ENCODE results near the gene ADPRM. TPM values are rescaled to one million over a fixed set of nuclear protein-coding genes. Genes with fewer than 3 reads are reported as not detected.
A peak's percentile ranks its signal among the peaks of the same experiment; 100 is the strongest.

ADPRM gene, protein sequence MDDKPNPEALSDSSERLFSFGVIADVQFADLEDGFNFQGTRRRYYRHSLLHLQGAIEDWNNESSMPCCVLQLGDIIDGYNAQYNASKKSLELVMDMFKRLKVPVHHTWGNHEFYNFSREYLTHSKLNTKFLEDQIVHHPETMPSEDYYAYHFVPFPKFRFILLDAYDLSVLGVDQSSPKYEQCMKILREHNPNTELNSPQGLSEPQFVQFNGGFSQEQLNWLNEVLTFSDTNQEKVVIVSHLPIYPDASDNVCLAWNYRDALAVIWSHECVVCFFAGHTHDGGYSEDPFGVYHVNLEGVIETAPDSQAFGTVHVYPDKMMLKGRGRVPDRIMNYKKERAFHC
- 1 to 10 TPM; 8.3 to 9.2 (median 8.6) TPM for polyA plus RNA-seq

DNA sequence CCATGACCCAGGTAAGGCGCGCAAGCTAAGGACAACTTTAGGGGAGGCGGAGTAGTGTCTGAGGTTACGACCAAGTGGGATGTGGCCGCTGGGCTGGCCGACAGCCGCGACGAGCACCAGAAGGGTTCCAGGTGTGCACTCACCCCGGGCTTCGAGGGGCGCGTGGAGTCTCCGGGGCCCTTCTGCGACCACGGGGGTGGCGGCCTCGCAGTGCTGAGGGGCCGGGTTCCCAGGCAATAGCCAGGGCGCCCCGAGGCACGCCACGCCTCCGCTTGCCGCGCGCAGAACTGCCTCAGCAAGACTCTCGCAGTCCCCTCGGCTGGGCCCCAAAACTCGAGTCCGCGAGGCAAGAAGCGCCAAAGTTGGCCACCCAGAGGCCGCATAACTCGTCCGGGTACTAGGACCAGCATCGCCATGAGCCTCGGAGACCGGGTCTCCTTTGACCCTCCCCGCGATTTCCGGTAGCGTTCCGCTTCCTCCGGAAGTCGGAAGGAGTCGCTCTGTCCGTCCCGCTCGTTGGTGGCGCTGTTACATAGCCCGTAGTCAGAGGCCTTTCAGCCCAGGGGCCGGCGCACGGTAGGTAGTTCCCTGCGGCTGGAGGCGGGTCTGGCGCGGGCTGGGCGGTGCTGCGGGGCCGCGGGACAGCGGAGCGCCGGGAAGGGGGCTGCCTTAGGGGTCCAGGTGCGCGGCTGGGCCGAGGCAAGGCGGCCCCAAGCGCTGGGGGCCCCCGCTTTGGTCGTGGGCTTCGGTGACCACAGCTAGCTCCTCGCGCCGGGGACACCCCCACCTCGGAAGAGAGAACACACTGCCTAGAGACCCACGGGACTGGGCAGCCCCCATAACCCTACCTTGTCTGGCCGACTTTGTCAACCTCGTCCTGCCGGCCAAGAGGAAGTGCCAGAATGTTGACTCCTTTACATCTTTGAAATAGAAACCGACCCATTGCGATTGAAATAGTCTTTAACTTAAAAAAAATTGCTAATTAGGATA is at the start of gene ADPRM, which contains the start of gene SCO1:
Gene ADPRM (plus strand): TSS at position 503 of the 990 bp plus-strand sequence. CDS start 7,333 bp downstream, outside the sequence.
Gene SCO1 (minus strand): TSS at position 442 of the 990 bp plus-strand sequence. CDS start 26 bp downstream, at position 416.
- peak within 1 kb of the TSS; percentile 57 for H3K27ac ChIP-seq (ENCODE audit: low read depth, low read length)
- 0 to 1% (median 1%) methylated on average over 79 to 84 of the region's 84 CpGs for WGBS, 3 donors

DNA sequence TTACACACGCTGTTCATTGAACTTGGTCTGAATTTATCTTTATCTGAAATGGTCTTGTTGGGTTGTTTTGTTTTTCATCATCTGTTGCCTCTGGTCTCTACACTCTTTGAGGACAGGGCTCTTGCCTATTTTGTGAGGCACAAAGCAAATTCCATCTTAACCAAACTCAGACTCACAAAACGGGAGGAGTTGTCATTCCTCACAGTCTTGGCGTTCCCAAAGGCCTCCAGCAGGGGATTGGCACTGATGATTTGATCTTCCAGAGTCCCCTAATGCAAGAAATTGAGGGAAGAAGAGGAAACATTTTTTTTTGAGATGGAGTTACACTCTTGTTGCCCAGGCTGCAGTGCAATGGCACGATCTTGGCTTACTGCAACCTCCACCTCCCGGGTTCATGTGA is 49.0 kb upstream of the ADPRM start:
- no peak overlapping the region for H3K27ac ChIP-seq (ENCODE audit: low read depth, low read length)
- 87 to 98% (median 88%) methylated on average over 5 of the region's 5 CpGs for WGBS, 3 donors

DNA sequence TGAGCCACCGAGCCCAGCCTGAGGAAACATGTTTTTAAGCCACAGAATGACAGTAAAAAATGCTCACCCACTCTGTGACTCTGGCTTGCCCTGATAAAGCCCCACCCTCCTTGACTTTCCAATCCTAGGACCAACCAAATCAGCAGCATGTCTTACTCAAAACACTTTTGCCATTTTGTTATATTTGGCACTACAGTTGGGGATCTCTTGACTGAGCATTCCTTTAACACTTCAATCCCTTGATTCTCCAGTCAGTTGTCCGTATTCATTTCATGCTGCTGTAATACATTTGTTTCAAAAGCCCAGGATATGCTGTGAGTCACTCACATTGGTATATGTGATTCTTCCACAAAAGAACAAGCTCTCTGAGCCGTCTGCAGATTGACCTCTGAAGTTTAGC is 48.4 kb upstream of the ADPRM start:
- WGBS, 3 donors = 82 to 87% (median 84%) methylated on average over 3 of the region's 3 CpGs
- H3K27ac ChIP-seq (ENCODE audit: low read depth, low read length) = no peak overlapping the region

DNA sequence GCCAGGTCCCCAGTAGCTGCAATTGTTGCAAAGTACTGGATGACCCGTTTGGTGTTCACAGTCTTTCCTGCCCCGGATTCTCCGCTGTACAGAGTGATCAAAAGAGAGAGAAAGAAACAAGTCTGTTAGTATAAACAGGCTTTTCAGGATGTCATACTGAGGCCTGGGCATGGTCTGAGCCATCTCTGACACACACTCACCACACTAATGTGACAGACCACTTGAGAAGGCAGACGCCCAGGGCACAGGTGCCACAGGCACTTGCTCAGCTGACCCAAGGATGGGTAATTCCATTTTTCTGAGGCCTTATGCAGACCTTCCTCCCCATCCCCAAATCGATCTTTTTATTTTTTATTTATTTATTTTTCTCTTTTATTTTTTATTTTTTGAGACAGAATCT is 47.8 kb upstream of the ADPRM start:
- WGBS, 3 donors = 88 to 91% (median 91%) methylated on average over 5 of the region's 5 CpGs

DNA sequence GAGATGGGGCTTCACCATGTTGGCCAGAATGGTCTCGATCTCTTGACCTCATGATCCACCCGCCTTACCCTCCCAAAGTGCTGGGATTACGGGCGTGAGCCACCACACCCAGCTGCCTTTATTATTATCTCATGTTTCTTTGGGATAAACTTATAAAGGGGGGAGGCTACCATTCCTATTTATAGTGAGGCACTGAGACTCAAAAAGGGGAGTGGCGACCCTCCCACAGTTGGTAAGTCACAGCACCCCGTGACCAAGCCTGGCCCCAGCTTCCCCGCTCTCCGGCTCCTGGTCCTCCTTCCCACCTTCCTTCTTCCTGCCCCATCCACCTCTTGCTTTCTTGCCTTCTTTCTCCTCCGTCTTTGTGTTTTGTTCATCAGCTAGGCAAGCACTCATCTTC is 45.5 kb upstream of the ADPRM start:
- 71 to 79% (median 76%) methylated on average over 9 of the region's 9 CpGs for WGBS, 3 donors
- H3K27ac ChIP-seq (ENCODE audit: low read depth, low read length) = no peak overlapping the region

More for the DNA sequence above, 47.8 kb upstream of the ADPRM start:
- H3K27ac ChIP-seq (ENCODE audit: low read depth, low read length) = no peak overlapping the region

DNA sequence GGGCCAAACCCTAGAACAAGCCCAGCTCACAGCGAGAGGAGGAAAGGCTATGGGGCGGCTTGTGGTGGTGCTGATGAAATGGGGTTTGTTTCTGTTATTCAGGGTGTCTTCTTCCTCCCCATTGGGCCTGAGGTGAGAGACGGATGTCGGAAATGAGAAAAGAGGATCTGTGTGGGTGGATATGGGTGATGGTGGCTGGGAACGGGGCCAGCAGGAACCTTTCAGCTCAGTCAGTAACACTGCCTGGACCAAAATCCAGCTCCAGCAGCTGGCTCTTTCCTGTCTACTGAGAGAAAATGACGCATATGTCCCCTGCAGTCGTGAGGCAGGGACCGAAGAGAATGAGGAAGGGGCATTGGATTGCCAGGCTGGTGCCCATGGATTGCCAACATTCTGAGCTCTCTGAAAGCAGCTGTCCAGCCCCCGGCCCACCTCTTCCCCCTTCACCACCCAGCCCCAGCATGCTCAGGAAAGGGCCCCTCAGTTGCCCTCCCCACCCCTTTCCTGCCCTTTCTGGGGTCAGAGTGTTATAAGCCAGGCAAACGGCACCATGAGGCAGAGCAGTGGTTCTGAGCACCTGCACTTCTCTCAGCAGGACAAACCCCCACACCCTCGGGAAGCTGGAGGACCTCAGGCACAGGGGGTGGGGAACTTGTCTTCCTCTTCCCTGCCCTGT is 44.3 kb upstream of the ADPRM start:
- WGBS, 3 donors = 36 to 75% (median 39%) methylated on average over 11 of the region's 11 CpGs
- H3K27ac ChIP-seq (ENCODE audit: low read depth, low read length) = no peak overlapping the region

DNA sequence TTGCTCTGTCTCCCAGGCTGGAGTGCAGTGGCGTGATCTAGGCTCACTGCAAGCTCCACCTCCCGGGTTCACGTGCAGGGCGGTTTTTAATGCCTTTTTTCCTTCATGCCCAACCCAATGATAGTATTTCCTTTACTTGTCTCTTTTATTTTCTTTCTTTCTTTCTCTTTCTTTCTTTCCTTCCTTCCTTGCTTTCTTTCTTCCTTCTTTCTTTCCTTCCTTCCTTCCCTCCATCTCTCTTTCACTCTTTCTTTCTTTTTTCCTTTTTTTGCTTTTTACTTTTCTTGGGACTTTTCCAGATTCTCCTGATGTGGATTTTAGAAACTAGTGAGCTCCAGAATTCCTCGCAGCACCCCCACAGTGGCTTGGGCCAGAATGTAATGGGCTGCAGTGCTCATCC is 43.4 kb upstream of the ADPRM start:
- H3K27ac ChIP-seq (ENCODE audit: low read depth, low read length) = no peak overlapping the region
- WGBS, 3 donors = 72 to 92% (median 78%) methylated on average over 5 of the region's 5 CpGs

DNA sequence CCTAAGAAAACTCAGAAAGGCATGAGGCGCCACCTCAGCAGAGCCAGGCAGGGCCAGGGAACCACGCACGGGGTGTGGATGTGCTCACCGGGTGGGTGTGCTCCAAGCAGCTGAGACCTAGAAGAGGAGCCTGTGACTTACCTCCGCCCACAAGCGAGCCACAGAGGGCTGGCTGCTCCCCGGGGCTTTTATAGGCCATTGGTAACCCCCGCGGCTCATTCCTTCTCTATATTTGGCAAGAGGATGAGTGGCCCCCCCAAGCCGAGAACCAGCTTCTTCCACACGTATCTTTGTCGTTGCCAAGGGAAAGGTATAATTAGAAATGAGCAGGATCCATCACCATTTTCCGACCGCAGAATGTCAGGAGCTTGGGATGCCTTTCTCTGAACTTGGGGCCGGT is 40.2 kb upstream of the ADPRM start, which contains the start of gene MYH3:
Gene MYH3 (minus strand): TSS at position 162 of the 400 bp plus-strand sequence. CDS start 2,245 bp downstream, outside the sequence.
- WGBS, 3 donors = 82 to 88% (median 84%) methylated on average over 15 of the region's 15 CpGs
- H3K27ac ChIP-seq (ENCODE audit: low read depth, low read length) = no peak within 1 kb of the TSS

DNA sequence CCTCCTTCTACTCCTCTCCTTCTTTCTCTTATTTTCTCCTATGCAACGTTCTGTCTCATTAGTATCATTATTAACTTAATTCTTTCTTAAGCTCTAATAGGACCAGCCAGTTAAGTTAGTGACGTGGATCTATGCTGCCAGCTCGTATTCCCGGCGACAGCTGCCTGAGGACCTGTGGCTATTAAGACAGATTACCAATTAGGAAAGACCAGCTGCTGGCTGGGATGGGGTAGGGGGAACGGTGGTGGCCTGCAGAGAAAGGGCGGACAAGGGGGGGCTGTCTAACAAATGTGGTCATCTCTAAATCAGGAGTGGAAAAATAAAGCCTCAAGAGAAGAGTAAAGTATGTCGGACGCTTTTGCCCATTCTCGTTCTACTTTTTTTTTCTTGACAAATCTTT is 39.5 kb upstream of the ADPRM start:
- WGBS, 3 donors = 79% methylated on average over 10 of the region's 10 CpGs
- no peak overlapping the region for H3K27ac ChIP-seq (ENCODE audit: low read depth, low read length)

DNA sequence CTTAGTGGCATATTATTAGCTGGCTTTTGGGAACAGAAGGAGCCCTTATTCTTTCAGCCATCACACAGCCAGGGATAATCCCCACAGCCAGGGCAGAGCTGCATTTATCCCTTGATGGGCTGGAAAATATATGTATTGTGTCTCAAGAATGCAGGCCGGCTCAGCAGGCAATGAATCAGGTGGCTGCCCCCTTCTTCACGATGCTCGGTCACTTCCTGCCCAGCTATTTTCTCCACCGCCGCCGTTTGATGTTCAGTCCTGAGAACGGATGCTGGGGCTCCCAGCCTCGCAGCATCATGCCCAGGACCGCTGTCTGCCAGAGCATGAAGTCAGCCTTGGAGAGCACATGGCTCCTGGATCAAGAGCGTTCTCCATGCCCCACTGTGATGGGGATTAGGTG is 36.0 kb upstream of the ADPRM start:
- H3K27ac ChIP-seq (ENCODE audit: low read depth, low read length) = no peak overlapping the region
- 87 to 94% (median 87%) methylated on average over 10 of the region's 10 CpGs for WGBS, 3 donors

DNA sequence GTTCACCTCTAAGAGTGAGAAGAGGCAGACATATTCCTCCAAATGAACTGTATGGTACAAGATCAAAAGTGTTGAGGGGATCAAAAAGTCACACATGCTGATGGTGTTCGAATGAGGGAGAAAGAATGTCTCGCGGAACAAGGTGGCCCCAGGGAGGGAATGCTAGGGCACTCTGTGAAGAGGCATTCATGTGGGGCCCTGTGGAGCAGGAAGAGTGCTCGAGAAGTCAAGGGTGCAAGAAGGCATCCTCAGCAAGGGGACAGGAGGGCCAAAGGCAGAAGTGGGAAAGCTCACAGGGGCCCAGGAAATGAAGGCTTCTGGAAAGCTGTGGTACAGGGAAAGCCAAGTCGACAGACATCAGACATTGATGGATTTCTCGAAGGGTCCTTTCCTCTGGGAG is 34.2 kb upstream of the ADPRM start:
- H3K27ac ChIP-seq (ENCODE audit: low read depth, low read length) = no peak overlapping the region
- 84 to 92% (median 92%) methylated on average over 6 of the region's 6 CpGs for WGBS, 3 donors

DNA sequence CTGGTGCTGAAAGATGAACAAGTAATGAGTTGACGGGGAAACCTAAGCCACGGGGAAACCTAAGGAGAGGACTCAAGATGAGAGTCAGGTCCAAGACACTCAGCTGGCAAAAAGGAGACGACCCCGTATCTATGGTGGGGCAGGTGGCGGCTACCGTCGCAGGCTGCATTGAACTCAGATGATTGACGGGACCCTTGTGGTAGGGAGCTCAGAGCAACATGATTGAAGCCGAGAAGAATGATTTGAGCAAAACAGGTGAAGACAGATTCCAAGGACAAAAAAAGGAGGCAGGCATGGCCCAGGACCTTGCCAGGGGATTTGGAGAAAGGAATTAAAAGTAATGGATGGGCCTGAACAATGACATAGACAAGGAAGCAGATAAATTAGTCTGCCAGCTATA is 32.8 kb upstream of the ADPRM start:
- H3K27ac ChIP-seq (ENCODE audit: low read depth, low read length) = no peak overlapping the region
- 92 to 94% (median 93%) methylated on average over 9 of the region's 9 CpGs for WGBS, 3 donors

DNA sequence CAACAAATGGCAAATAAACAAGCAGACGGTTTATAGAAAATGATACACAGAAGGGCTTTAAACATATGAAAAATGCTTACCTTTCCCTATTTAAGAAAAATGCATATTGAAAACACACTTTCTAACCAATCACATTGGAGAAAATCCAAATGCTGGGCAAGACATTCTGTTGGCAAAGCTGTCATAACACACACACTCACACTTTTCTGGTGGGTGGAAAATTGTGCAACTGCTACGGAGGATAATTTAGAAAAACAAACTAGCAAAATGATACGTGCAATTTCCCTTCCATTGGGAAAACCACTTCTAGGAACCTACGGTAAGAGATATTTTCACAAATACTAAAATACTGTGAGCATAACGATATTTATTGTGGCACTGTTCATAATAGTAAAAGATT is 30.5 kb upstream of the ADPRM start:
- H3K27ac ChIP-seq (ENCODE audit: low read depth, low read length) = no peak overlapping the region
- WGBS, 3 donors = 66 to 89% (median 71%) methylated on average over 5 of the region's 5 CpGs

DNA sequence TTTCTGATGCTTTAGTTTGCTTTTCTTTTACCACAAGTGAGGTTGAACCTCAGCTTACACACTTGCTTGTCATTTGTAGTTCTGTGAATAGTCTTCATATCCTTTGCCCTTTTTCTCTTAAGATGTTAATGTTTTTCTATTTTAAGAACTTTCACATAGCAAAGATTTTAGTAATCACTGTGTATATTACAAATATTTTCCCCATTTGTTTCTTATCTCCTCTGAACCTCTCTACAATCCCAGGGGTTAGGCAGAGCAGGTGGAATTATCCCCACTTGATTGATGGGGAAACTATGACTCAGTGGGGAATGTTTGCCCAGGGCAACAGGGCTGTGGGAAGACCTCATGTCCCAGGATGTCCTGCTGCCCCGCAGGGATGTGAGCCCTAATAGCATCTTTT is 28.6 kb upstream of the ADPRM start:
- WGBS, 3 donors = 60 to 84% (median 77%) methylated on average over 1 of the region's 1 CpG
- no peak overlapping the region for H3K27ac ChIP-seq (ENCODE audit: low read depth, low read length)

DNA sequence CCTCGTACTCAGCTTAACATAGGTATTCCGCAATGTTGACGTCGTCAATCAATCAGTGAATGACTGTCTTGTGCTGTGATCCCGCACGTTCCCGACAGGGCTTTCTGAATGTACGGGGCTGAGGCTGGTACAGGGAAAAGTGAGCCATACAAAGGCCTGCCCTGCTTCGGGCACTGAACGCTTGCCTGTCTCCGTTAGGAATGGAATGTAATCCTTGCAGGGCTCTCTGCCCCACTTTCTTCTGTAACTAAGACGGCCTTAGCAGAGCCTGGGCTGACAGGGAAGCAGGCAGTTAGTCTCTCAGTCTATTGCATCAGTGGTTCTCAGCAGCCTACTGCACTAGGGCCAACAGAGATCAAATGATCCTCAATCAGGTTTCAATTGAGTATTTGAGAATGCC is 24.1 kb upstream of the ADPRM start:
- H3K27ac ChIP-seq (ENCODE audit: low read depth, low read length) = no peak overlapping the region
- WGBS, 3 donors = 87 to 91% (median 87%) methylated on average over 12 of the region's 12 CpGs

DNA sequence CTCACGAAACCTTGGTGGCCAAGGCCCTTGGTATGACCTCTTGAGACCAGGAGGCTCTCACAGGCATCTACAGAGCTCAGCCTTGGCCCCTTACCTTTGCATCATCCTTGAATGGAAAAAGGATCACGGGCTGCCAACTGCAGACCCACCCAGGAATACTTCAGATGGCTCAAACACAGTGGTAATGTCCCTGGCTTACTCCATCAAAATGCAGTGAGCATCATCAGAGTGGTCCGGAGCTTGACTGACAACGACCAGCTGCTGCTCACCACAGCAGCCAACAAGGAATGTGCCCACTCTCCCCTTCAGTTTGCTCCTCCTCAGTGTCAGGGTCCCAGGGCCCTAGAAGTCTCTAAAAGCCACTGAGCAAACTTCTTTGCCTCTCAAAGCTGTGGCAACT is 22.7 kb upstream of the ADPRM start:
- 90 to 97% (median 91%) methylated on average over 4 of the region's 4 CpGs for WGBS, 3 donors
- H3K27ac ChIP-seq (ENCODE audit: low read depth, low read length) = no peak overlapping the region

DNA sequence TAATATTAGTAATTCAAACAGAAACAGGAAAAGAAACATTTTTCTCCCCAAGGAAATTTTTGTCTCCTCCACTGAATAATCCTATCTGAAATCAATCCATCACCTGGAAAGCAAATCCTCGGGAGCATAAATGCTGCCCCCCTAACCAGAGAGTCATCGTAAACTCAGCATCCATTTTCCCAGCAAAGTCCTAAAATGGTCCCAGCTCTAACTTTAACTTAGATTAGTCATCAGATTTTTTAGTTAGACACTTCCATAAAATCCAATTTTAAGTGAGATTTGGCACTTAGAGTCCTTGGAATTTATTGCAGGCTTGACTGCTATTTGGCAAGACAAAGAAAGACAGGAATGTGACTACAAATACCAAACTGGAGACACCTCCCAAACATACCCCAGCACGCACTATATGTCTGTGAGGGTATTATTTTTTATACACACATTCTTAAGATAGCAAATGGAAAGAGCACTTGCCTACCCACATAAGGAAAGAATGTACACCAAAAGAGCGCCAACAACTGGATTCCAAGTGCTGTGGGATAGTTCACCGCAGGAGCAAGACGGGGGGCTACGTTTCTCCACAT is 15.4 kb upstream of the ADPRM start:
- H3K27ac ChIP-seq (ENCODE audit: low read depth, low read length) = no peak overlapping the region
- WGBS, 3 donors = 74 to 89% (median 80%) methylated on average over 7 of the region's 7 CpGs

DNA sequence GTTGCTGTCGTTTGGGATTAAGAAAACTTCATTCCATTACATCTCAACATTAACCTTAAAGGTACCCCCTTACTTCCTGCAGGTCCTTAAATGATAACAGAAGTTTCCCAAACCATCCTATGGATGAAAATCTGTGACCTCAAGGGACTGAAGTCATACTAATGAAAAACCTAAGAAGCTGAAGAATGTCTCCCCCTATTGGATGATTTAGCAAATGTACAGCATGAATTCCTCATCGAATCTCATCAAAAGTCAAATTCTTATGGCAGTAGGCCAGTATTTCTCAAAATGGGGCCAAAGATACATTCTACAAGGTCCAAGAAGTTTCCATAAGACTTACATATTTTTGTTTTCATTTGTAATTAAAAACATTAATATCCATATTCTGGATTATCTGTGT is 13.5 kb upstream of the ADPRM start:
- 51 to 78% (median 56%) methylated on average over 2 of the region's 2 CpGs for WGBS, 3 donors
- no peak overlapping the region for H3K27ac ChIP-seq (ENCODE audit: low read depth, low read length)

All from adipose tissue (tissue), 3 donors.